ENCODE measurements around the gene FAAP20.
"Not testable (repeated sequence)": the region's sequence is repeated elsewhere in the genome, so short reads cannot be mapped to it uniquely, and the experiment has no call there.

The FAAP20 gene

GRCh38 chr1:2154022-2154421 lies 40.5 kb downstream of the FAAP20 start:
- no peak for DNase-seq

DNA sequence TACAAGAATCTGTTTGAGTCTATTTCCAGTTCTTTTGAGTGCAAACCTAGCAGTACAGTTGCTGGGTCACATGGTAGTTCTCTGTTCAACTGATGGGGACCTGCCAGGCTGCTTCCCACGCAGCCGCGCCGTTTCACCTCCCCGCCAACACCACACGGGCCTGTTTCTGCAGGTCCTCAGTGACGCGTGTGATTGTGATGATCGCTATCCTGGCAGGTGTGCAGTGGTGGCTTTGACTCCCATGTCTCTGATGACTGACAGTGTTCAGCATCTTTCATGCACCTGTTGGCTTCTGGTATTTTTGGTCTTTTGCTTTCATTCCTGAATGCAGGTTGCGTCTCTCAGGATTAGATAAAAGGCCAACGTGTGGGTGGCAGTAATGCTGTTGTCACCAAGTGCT lies 41.6 kb downstream of the FAAP20 start:
- DNase-seq, result no peak

DNA sequence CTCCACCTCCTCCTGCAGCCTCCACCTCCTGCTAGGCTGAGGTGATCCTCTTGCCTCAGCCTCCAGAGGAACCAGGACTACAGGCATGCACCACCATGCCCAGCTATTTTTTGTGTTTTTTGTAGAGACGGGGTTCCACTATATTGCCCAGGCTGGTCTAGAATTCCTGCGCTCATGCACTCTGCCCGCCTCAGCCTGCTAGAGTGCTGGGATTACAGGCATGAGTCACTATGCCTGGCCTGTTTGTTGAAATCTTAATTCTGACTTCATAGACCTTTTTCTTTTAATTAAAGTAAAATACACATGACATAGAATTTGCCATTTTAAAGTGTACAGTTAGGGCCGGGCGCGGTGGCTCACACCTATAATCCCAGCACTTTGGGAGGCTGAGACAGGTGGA lies 42.7 kb downstream of the FAAP20 start:
- DNase-seq, result no peak

GRCh38 chr1:2151252-2151651 lies 43.3 kb downstream of the FAAP20 start:
- no peak for DNase-seq

GRCh38 chr1:2150801-2151200 lies 43.8 kb downstream of the FAAP20 start:
- DNase-seq, result no peak

DNA sequence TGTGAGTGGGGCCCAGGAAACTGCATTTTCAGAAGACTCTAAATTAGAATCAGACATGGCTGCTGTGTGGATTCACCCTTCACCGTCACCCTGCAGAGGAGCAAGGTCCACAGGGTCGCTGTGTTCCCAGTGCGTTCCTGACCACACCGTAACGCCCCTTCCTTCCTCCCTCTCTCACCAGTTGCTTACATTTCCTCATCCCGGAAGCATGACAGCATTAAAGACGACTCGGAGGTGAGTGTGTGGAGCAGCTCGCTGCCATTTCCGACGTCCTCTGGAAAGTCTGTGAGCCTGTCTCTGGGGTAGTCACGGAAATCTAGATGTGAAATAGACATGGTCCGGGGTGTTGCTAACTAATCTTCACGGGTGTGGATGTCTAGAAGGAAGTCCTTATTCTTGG lies 45.9 kb downstream of the FAAP20 start:
- no peak for DNase-seq

DNA sequence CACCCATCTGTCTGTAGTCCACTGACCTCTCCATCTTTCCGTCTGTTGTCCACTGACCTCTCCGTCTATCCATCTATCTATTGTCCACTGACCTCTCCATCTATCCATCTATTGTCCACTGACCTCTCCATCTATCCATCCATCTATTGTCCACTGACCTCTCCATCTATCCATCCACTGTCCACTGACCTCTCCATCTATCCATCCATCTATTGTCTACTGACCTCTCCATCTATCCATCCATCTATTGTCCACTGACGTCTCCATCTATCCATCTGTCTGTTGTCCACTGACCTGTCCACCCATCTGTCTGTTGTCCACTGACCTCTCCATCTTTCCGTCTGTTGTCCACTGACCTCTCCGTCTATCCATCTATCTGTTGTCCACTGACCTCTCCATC lies 46.7 kb downstream of the FAAP20 start:
- DNase-seq, result not testable (repeated sequence)

GRCh38 chr1:2146836-2147517 lies 47.6 kb downstream of the FAAP20 start:
- DNase-seq, result no peak

DNA sequence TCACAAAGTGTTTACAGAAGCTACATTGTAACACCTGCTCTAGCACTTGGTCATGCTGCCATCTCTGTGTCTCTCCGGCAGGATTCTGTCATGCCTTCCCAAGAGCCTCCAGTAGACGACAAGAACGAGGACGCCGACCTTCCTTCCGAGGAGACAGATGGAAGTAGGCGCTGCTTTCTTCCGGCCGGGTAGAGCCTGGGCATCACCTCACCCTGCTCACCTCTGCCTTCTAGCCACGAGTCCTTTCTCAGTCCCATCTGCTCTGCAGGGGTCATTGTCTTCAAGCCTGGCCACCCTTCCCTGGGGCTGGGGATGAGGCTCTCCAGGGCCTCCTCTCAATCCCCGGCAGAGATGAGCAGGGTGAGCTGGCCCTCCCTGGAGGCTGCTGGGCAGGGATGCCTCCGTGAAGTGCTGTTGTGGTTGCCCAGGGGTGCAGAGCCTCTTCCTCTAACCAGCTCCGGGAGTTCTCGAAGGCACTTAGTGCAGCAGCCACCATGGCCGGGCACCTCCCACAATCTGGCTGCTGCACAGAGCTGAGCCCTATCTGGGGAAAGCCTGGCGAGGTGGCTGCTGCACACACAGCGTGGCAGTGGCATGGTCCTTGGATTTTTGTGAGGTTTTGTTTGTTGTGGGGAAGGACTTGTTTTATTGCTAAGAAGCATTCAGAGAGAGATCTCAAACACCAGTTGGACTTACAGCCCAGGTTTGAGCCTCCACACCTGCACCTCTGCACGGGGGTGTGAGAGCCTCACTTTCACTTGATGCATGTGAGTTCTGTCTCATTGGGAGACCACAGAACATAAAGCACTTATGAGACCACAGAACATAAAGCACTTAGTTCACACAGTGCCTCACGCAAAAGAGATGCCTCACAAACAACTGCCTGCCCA lies 48.4 kb downstream of the FAAP20 start:
- DNase-seq, result no peak

DNA sequence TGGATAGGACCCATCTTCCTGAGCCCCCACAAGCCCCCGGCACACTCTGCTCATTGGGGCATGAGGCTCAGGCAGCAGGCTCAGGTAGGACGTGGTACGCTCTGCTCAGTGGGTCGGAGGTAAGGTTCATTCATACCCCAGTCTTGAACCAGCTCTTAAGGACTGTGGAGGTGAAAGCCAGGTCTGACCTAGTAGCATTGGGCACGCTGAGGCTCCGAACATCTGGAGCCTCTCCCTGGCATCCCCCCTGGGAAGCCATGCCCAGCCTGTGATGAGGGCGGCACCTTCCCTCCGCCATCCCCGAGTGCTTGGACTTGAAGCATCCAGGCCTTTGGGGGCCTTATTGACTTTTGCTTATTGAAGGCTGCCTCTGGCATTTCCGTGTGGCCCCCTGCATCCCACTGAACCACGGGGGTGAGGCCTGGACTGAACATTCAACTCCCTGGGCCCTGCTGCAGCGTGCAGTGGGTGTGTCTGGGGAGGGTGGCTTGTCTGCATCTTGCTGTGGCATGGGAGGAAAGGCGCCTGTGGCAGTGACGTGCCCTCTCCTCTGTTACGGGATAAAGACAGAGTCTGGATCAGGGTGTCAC lies 50.0 kb downstream of the FAAP20 start:
- no peak for DNase-seq

- DNase-seq, result no peak
Measured at GRCh38 chr1:2143814-2144500, 50.6 kb downstream of the FAAP20 start.

DNA sequence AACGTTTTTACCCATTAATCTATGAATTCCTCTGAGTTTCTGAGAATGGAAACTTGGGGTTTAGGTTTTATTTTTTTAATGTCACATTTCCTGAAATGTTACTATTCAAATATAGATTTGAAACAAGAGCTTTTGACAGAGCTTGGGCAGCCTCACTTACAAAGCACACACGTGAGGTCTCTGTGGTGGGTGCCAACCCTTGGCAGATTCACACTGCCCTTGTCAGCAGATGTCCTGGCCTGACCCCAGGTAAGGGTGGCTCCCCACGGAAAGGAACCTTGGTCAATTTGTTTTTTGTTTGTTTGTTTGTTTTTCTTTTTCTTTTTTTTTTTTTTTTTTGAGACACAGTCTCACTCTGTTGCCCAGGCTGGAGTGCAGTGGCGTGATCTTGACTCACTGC lies 53.5 kb downstream of the FAAP20 start:
- DNase-seq, result no peak
